Stimulated activated CD4-positive, alpha-beta T cell treated with anti-CD3 and anti-CD28 coated beads, Interleukin-1b, Interleukin-23, amount 100 ng/mL, for 48 hours (primary cell): ENCODE measurements around the gene ATP6V1B1.

Experiments used
- DNase-seq: peaks from one replicate; pipeline ENCODE4 v3.0.0-alpha.2; 2020

Gene ATP6V1B1

DNA sequence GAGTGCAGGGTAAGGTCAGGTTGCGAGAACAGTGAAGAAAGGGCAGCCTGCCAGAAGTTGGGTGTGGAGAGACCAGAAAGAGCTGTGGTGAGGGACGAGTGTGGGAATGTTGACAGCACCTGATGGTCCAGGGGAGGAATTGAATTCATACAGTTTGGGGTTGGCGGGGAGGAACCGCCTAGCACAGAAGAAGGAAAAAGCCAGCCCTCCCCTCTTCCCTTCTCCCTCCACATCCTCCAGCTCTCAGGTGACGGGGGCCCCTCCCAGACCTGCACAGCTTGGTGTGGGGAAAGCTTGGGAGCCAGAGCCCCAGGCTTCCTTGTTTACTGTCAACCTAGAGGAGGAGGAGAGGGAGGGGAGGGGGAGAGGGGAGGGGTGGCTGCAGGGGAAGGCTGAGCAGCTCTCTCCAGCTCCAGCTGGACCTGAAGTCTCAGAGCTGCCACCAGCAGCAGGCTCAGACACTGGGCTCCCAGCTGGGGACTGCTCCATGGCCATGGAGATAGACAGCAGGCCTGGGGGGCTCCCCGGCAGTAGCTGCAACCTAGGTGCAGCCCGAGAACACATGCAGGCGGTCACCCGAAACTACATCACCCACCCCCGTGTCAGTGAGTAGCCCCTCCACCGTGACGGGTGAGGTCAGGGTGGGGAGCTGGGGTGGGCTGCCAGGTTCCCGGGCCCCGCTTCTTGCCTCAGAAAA lies at the start of gene ATP6V1B1:
Gene ATP6V1B1, plus strand, starts transcription at position 433 of the 697 bp plus-strand sequence. Its CDS starts 55 bp downstream, at position 488.
- no peak for DNase-seq

DNA sequence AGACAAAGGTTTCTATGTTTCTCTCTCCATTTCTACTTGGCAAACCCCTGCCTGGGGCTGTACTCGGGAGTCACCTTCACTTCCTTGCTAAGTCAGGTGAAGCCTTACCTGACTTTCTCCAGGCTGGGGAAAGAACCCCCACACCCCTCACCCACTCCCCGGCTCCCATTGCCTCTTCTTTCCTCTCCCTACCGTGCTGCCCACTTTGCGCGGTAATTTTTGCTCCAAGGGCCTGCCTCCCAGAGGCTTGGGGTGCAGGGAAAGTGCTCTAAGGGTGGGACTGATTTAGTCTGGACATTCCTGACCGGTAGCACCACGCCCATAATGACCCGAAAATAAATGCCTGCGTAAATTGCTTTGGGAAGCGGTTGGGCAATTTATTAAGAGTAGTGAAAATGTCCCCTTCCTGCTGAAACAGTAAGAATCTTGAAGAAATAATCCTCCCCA lies 49.1 kb upstream of the ATP6V1B1 start:
- no peak for DNase-seq

DNA sequence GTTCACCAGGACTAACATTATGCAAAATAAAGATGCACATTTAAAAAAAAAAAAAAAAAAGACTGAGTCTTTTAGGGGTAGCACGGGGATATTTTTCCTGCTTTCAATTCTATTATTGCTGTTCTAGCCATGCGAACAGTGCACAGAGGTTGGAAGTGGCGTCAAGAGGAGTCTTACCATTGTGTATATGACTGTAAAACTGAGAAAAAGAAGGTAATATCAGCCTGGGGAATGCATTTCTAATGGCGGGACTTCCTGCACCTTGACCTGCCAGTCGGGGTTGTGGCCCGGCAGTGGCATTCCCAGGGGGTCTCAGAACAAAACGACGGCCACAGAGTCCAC lies 48.5 kb upstream of the ATP6V1B1 start:
- no peak for DNase-seq

DNA sequence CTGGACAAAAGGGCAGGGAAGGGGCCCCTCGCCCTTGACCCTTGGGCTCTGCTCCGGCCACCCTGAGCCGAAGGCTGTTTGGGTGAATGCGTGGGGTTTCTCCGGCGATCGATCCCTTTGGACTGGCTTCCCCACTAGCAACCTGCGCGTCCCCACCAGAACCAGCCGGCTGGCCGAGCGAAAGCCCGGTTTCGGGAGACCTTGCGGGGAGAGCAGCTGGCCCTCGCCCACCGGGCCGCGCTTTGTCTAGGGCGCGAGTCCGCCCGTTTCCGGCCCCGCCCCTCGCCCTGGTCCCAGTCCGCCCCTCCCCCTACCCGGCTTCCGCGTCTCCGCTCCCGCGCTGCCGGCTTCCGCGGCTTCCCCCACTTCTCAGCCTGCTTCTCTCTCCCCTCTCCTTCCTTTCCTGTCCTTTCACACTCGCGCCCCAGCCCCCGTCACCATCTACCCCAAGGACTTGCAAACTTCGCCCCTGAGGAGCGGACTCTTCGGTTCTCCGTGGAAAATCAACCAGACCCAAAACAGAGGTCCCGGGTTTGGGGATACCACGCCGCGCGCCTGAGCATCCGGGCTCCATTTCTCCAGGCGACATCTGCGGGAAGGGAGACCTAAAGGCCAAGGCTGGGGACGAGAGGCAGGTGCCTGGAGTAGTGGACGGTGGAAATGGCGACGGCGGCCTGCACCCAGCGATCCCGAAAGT lies 48.0 kb upstream of the ATP6V1B1 start:
- DNase-seq = peak; percentile 33

DNA sequence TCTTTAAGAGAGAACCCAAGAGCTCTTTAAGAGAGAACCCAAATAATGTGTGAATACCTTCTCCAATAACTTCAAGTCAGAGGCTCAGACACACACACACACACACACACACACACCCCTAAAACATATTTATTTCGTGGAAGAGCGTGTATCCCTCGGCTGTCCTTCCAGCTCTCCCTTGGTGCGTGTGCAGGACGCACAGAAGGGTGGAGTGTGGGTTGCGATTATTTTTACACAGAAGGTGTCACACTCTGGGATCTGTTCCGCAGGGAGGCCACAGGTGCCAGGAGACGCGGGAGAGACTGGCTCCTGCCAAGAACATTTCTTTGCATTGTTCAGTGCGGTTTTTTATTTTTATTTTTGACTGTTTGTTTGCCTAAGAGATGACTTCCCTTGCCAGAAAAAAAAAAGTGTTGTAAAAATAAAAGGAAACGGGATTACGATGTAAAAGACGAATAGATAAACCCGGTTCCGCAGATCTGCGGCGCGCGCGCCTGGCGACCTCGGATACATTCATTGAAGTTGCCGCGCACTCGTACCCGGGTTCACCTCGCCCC lies 47.3 kb upstream of the ATP6V1B1 start:
- no peak for DNase-seq

DNA sequence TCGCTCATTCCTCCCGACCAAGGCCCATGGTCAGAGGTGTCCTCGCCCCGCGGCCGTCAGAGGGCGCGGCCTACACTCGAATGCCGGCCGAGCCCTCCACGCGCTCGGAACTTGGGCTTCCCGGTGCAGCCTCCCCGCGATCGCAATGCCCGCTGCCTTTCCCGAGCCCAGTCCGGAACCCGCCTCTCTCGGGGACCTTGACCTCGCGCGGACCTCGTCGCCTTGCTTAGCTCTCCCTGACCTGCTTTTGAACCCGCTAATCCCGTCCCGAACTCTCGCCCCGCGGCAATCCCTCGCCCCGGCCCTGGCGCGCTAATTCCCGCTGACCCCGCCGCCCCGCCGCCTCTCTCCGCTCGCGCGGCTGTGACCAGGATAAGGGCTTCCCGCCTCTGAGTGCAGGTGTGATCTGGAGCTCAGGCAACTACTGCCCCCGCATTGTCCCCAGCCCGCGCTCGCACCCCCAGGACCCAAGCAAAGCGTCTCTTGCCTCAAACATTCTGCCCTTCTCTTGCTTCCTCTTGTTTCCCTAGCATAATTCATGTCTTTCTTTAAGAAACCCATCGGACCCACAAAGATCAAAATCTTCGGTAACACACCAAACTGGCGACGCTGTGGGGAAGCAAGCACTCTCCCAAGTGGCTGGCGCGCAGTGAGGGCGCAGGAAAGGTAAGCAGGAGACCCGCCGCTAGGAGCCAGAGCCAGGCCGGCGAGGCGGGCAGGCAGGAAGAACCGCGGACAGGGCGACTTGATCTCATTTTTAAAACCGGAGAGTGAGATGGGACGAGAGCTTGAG lies 46.6 kb upstream of the ATP6V1B1 start:
- no peak for DNase-seq

DNA sequence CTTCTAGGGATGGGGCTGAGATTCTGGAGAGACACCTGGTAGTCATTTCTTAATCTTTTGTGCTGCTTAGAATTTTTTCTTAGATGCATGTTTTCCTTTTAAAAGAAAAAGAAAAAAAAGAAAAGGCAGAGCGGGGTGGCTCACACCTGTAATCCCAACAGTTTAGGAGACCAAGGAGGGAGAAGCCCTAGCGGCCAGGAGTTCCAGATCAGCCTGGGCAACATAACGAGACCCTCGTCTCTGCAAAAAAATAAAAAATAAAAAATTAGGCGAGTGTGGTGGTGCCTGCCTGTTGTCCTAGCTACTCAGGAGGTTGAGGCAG lies 46.0 kb upstream of the ATP6V1B1 start:
- DNase-seq = no peak

DNA sequence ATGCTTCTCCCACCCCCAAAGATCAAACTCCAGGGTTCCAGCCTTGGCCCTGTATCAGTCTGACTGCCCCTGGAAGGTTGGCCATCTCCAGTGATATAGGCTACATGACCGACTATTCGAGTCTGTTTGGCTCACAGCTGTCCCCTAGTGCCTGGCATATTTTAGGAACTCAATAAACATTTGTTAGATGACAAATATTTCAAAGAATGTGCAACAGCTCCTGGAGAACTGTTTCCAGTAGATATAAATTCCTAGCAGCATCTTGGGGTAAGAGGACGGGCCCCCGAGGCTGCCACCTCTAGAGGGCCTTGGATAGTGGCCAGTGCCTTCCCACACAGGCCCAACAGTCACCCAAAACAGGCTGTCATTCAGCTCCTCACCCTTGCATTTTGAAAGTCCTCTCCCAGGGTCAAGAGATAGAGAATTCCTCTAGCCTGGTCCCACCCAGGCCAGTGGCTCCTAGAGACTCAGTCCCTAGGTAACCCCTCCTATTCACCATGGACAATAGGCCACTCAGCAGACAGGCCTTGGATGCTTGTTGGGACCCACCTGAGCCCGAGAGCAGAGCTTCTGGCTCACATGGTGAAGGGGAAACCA lies 45.1 kb upstream of the ATP6V1B1 start:
- DNase-seq = no peak

DNA sequence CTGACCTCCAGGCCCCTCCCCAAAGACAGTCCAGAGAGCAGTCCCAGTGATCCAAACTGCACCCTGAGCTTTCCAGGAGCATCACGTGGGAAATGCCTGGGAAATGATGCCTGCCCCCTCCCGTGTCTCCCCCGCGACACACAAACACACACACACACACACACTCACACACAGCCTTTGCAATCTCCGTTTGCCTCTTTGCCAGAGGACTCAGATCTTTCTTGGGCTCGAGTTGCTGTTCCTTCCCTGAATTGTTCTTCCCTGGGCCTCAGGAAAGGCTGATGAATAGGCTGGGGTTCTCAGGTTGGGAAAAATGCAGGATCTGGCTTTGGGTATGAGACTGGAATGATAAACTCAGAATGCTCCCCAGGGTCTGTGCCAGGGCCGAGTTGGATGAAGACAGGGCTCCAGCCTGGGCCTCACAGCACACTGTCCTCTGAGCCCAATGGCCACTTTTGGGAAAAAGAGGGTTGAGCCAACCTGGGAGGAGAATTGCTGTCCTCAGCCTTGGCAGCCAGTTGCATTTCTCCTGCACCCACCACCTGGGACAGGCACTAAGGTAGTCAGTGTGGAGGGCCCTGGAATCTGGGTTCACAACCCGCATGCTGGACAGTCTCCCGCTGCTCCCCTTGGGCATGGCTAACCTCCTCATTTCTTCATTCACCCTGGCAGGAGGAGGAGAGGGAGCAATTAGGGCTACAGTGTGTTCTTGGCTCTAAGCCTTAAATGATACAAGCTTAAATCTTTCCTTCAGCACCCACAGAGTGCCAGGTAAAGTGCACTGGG lies 43.9 kb upstream of the ATP6V1B1 start:
- DNase-seq = no peak

DNA sequence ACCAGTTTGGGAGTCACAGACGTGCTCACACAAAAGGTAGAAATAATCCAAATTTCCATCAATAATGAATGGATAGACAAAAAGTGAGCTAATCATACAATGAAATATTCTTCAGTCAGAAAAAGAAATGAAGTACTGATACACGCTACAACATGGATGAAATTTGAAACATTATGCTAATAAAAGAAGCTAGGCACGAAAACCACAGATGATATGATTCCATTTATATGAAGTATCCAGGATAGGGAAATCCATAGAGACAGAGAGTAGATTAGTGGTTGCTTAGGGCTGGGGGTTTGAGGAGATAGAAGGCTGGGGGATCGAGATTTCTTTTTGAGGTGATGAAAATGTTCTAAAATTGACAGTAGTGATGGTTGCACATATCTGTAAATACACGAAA lies 43.0 kb upstream of the ATP6V1B1 start:
- no peak for DNase-seq

DNA sequence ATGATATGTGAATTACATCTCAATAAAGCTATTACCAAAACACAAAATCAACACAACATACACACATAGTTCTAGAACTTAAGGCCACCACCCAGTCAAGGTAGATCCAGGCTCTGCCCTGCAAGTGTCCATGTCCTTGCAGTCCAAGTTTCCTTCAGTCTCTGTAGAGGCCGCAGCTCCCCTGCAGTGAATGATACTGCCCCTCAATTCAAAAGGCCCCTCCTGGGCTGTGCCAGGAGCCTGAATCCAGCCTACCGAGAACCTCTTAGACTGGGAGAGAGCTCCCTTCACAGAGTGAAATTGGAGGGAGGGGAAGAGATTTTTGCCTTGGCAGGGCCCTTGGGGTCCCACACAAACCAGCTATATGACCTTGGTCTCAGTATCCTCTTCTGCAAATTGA lies 42.5 kb upstream of the ATP6V1B1 start:
- no peak for DNase-seq

DNA sequence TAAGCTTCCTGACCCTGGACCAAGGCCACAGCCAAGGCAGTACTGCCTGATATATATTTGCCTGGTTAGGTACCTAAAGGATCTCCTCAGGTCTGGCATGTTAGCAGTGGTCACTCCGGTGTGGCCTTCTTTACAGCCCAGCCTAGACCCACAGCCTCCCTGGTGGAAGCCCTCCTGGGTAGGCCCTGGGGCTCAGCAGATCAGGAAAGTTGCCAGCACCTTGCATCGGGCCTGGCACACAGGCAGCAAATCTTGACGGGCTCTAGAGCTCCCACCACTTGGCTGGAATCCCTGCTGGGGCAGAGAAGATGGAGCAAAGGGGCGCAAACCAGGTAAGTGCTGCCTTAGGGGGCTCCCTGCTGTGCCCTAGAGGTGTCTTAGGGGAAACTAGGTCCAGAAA lies 40.9 kb upstream of the ATP6V1B1 start:
- no peak for DNase-seq

DNA sequence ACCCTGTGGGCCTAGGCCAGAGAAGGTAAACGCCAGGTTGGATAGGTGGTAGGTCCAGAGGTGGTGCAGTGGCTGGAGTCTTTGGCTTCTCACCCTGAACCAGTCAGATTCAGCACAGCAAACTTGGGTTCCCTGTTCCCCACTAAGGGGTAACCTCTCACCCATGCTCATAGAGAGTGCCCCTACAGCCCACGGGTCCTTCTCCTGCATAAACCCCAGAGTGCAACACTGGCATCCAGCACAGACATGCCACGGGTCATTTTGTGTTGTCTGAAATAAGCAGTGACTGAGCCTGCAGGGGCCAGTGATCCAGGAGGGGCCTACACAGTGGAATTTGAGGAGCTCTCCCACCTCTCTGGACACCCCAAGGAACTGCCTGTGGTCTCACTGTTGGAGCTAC lies 40.5 kb upstream of the ATP6V1B1 start:
- DNase-seq = no peak

DNA sequence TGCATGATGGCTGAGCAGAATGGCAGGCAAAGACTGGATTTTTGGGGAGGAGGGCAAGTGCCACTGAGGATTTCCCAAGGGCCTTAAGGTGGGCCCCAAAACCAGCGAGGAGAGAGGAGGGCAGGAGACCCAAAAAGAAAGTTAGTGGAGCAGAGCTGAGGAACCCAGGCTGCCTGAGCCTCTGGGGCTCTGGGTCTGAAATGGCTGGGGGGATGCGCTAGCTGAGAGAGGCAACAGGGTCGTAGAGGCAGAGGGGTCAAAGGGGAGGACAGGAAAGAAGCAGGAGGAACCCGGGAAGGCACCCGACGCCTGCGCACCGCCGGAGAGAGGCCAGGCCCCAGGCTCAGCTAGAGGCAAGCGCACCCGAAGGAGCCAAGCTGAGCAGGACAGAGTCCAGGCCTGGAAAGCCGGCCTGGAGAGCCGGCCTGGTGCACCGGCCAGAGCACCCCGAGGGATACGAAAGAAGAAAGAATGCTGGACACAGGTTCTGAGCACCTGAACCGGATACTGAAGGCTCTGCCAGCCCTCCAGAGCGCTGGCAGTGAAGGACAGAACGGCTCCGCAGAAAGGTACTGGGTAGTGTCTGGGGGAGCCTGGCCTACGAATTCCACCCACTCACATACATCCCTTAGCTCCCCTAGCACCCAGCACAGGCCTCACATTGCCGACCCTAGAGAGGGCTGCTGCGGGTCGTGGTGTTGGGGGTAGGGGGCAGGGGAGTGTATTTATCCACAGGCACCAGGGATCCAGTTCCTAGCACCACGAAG lies 39.5 kb upstream of the ATP6V1B1 start:
- no peak for DNase-seq

DNA sequence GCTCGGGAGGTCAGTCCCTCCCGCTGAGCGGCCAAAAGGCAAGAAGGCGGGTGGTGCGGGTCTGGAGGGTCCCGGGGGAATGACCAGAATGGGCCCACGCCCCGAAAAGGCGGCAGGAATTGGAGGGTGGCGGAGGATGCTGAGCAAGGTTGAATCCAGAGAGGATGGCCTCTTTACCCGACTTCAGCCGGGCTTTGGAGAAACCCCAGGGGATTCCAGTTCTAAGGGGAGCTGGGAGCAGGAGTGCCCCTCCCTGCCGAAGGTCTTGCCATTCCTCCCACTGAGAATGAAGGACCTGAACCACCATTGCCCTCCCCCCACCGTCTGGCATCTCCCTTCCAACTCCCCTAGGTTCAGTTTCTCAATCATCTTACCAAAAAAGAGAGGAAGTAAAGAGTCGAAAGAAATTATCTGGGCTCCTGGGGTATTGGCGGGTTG lies 38.9 kb upstream of the ATP6V1B1 start:
- DNase-seq = no peak

DNA sequence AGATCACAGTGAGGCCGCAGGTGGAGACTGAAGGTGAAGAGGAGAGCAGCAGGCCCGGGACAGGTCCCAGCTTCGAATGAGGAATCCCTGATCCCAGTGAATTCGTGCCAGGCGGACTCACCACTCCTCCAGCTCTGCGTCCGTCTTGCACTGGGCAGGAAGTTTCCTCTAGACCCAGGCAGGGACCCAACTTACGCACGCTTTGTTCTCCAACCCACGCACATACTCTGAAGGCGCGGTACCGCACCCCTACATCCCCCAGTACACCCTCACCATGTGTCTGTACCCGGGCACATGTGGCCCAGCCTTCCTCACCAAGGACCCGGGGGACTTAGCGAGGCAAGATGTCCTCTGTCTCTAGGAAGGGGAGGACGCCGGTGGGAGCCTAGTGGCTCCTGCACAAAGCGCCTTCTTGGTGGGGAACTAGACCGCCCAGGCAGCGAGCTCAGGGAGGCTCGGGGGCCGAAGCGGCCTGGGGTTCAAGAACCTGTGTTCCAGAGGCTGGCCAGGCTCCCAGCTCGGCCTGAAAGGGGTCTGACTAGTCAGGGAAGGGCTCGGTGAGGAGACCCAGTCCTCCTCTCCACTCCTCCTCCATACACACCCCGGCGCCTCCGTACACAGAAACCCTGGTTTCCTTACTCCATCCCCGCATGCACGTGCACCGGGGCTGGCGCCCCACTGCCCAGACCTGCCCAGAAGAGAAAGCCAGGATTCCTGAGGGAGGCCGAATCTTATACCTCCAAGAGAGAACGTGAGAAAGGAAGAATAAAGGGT lies 38.3 kb upstream of the ATP6V1B1 start:
- DNase-seq = no peak

DNA sequence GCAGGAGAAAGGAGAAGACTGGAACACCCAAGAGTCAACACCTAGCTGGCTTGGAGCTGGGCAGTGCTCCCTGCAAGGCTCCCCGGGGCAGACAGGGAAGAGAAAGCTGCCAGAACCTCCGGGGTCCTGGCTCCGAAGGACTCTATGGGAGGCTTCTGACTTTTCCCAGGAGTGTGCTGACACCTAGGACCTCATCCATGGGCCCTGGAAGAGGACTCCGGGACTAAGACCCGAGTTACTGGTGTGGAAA lies 37.8 kb upstream of the ATP6V1B1 start:
- DNase-seq = no peak

DNA sequence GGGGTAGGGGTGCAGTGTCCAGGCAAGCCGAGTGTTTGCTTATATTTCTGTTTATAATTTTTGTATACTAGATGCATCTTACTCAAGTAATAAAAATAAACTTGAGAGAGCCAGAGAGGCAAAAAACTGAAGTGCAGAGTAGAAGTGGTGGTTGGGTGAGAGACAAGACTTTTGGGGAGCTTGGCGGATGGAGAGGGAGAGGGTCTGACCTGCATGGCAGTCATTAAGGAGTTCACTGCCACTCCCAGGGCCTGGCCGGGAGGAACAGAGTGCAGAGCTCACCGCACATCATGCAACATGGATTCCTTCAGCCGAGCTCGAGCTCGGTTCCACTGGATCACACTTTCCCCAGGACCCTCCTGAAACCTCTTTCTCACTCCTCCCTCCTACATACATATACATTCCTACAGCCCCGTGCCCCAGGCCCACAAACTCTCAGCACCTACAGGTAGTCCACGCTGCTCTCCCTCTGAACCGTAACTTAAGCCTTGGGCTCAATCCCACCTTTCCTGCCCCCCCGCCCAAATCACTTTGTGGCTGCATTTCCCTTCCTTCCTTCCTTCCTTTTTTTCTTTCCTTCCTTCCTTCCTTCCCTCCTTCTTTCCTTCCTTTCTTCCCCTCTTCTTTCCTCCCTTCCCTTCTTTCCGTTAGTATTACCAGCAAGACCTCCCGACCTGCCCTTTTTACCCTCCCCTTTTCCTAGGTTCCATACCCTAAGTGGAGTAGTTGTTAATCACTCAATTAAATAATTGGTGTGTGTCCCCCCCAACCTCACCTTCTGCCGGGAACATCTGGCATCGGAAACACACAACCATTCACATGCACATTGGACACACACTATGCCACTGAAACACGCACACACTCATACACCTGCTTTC lies 37.1 kb upstream of the ATP6V1B1 start:
- DNase-seq = no peak

DNA sequence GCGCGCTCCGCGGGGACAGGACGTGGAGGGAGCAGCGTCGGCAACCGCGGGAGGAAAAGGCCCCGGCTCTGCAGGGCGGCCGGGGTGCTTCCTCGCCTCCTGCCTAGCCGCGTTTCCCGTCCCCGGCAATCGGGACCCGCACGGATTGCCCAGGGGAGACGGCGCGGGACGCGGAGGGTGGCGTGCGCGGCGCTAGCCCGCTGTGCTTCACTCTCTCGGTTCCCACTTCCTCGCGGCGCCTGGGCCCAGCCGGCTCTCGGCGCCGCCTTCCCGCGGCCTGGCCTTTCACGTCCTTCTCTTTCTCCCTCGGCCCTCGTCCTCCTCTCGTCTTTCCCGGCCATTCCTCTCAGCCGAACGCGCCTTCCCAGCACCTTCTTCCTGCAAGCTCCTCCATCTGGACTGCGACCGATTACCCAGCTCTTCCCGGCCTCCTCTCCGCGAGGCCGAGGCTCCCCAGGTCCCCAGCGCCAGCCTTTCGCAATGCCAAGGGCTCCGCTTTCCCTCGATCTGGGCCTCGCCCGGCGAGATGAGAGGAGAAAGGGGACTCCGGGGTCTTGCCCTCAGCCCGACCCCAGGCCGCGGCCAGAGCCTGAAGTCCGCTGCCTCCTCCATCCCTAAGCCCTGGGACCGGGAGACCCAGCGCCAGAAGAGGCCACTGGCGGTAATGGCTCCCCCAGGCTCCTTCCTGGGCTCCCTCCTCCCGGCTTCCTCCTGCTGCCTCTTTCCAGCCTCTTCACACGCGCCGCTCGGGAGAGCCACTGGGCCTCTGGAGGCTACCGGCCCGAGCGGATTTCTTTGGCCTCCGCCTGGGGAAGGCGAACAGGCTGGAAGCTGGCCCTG lies 34.3 kb upstream of the ATP6V1B1 start:
- no peak for DNase-seq
